ENCODE data around the gene RAI1. TPM values are rescaled to one million over a fixed set of nuclear protein-coding genes. Genes with fewer than 3 reads are reported as not detected.

RAI1 gene
- total RNA-seq, 1 donor from 2014 or later = 30.1 TPM

DNA sequence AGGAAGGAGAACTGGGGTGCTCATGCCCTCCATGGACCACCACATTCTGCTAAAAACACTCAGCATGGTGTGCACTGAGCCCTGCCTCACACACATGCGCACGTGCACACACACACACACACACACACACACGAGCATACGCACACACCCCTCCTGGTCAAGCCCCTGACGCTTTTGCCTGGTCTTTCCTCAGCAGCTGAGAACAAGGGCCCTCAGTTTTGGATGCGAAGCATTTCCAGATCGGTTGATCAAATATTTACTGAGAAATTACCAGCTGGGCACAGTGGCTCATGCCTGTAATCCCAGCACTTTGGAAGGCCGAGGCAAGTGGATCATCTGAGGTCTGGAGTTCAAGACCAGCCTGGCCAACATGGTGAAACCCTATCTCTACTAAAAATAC, 20.1 kb upstream of the RAI1 start:
- DNase-seq = no peak
- intact Hi-C loops (cut with micrococcal nuclease) = no loop called here
- no peak for ATAC-seq

DNA sequence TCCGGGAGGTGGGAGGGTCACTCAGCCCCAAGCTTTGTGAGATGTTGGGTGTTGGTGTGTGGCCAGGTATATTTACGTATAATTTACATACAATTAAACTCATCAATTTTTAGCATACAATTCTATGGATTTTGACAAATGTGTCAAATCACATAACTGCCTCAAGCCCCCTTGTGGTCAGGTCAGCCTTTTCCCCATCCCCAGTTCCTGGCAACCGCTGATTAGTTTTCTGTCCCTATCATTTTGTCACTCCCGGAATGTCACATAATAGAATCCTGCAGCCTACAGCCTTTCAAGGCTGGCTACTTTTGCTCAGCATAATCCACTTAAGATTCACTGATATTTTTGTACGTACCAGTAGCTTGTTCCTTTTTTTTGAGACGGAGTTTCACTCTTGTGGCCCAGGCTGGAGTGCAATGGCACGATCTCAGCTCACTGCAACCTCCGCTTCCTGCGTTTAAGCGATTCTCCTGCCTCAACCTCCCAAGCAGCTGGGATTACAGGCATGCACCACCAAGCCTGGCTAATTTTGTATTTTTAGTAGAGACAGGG, 19.3 kb upstream of the RAI1 start:
- no peak for ATAC-seq
- no peak for DNase-seq
- intact Hi-C loops (cut with micrococcal nuclease) = no loop called here

DNA sequence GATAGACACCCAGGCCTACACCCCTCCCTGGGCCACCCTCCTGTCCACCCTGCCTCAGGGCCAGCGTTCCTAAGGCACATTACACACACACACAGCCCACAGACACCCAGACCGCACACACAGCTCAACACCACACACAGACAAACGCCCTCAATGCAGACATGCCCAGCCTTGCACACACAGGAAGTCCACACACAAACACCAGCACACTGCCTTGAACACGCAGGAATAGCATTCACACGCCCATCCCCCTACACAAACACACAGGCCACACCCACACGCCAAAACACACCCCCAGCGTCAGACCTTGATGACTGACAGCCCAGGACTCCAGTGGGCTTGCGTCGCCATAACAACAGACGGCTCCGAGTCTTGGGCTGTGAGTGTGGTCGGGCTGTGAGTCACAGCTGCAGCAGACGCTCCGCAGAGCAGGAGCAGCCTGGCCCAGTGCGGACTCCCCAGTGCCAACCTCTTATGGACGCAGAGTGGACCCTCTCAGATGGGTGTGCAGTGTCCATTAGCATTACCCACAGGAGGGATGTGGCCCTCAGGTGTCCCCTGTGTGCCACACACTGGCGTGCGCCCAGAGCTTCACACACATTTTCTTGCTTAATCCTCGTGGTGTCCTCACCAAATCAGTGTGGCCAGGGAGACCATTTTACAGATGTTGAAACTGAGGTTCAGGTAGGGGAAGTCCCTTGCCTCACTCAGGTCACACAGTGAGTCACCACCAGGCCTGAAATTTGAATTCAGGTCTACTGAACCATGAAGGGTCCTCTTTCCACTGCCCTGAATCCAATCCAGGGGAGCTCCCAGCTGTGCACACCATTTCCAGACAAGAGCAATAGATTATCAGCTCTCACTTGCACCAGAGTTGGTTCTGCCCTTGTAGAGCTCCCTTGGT, 17.8 kb upstream of the RAI1 start:
- ATAC-seq = peak; percentile 53
- intact Hi-C loops (cut with micrococcal nuclease) = no loop called here
- peak; percentile 59 for DNase-seq

DNA sequence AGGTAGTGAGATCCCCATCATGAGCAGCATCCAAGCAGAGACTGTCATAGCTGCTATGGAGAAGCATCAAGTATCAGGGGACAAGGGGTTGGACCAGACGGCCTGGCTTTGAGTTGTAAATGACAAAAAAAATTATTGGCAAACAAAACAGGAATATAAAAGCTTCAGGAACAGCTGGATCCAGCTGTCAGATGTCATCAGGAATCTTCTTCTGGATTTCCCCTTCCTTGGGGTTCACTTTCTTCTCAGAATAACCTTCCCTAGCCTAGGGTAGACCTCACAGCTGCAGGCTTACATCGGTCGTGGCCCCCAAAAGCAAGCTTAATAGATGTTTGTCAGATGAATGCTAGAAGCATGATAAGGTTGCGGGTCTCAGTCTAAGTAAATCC, 17.2 kb upstream of the RAI1 start:
- DNase-seq (no peak), ATAC-seq (no peak)
- intact Hi-C loops (cut with micrococcal nuclease) = no loop called here

DNA sequence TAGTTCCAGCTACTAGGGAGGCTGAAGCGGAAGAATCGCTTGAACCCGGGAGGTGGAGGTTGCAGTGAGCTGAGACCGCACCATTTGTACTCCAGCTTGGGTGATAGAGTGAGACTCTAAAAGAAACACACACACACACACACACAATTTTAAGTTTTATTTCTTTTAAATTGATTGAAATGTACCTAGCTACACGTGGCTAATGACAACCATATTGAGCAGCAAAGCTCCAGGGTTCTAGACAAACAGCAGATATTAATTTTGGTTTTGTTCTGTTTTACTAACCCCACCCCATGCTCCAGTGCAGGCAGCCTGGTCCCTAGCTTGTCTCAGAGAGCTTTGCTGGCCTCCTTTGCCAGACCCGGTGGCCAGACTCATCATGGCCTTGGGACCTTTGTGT, 16.0 kb upstream of the RAI1 start:
- DNase-seq (no peak), ATAC-seq (no peak)
- intact Hi-C loops (cut with micrococcal nuclease) = no loop called here

DNA sequence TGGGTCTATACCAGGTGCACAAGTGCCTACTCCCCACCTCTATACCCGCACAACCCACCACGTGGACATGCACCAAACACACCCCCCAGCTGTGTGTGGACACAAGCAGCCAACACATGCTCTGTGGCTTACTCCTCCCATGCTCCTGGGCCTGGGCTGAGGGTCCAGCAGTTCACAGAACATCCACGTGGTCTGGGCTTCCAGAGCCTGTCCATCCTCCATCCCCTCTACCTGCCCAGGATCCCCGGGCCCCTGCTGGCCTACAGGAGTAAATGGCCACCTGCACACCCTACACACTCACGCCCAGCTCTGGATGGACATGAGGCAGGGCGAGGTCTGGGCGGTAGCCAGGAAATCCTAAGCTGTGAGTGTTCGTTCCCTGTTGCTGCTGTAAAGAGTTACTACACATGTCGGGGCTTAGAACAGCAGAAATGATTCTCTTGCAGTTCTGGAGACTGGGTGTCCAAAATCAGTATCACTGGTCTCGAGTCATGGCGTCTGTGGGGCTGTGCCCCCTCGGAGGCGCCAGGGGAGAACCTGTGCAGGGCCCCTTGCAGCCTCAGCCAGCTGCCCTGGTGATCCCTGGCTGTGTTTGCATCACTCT, 15.0 kb upstream of the RAI1 start:
- DNase-seq (no peak), ATAC-seq (no peak)
- intact Hi-C loops (cut with micrococcal nuclease) = no loop called here

DNA sequence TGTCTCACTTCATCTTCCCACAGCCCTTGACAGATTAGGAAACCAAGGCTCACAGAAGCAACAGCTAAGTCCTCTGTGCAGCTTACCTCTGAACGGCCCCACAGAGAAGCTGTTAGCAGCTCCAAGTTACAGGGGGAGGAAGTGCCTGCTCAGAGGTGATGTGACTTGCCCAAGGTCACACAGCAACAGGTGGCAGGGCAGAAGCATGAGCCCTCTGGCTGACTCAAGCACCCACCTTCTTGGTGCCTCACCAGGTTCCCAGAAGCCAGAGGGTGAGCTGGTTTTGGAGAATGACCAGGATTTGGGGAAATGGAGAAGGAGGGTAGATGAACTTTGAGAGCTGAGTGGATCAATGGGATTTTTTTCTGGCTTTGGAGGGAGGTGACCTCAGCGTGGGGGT, 14.0 kb upstream of the RAI1 start:
- intact Hi-C loops (cut with micrococcal nuclease) = no loop called here
- DNase-seq (no peak), ATAC-seq (no peak)

DNA sequence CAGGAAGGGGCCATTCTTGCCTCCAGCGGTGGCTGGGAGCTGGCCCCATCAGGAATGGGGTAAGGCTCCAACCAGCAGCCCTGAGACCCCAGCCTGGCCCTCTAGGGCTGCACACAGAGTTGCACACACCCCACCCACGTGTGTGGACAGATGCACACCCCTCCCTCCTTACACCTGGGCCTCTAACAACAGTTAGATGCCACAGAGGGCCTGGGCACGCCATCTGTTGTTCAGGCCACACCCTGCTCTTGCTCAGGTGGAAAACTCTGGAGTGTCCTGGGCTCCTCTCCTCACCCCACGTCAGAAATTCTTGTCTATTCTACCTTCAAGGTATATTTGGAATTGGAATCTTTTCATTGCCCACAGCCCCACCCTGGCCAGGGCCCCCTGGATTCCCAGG, 13.3 kb upstream of the RAI1 start:
- ATAC-seq (no peak), DNase-seq (no peak)
- intact Hi-C loops (cut with micrococcal nuclease) = no loop called here

DNA sequence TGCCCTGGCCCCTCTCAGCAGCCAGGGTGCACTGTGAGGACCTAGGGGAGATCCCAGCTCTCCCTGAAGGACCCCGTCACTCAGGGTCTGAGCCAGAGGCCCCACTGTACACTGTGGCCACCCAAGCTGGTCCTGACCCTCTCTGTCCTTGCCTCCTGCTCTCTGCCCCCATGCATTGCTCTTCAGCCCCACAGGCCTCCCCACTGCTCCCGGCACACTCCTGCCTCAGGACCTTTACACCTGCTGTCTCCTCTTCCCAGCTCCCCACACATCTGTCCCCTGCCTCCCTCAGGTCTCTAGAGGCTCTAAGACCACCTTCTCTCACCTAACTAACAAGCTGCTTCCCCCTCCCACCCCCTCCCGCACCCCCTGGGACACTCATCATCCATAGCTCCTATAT, 12.9 kb upstream of the RAI1 start:
- ATAC-seq = no peak
- intact Hi-C loops (cut with micrococcal nuclease) = no loop called here
- no peak for DNase-seq

DNA sequence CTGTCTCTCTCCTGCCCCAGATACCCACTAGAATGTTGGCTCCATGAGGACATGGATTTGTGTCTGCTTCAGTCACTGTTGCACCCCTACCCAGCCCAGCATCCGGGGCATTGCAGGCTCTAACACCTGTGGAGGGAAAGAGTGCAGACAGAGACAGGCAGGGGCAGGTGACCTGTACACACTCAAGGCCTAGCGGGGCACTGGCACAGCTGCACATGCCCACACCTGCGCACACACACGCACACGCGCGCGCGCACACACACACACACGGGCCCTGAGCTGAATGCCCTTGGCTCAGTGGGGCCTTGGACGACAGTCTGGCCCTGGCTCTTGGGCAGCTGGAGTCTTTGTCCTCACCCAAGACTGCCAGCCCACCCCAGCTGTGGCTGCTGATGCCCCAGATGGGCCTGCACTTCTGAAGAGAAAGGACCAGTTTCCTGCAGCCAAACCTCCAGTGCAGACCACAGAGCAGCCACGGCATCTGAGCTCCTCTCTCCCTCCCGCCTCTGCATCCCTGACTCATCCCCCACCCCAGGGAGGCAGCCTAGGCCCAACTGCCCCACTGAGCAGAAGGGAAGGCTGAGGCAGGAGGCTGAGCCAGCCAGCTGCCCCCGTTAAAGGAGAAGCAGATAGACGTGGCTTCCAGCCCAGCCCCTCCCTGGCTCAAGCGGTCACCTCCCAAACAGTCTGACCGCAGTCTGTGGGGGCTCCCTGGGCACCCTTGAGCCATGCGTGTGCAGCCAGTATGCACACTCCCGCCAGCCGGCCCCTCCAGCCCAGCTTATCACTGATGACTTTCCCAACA, 12.3 kb upstream of the RAI1 start:
- intact Hi-C loops (cut with micrococcal nuclease) = no loop called here
- no peak for ATAC-seq
- no peak for DNase-seq

DNA sequence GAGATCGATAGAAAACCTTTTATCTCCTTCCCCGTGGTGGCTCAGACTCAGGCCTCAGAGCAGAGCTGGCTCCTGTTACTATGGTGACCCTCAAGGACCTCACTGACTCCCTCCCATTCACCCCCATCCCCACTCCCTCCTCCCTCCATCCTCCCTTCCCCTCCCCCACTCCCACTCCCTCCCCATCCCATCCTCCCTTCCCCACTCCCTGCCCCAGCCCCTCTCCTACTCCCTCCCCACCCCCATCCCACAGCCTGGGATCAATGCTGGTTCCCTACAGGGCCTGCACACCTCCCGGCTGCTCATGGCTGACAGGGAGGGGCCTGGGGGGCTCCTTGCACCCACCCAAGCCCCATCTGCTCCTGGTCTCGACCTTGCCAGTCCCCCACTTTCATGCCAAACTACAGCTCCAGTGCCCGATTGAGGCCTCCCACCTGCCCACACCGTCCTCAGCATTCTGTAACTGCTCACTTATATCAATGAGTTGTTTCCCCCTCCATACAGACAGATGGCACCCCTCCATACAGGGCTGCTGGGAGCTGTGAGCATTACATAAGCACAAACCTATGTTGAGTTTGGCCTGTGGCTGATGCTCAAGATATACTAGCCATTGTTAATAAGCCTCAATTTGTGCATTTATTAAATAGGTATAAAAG, 11.6 kb upstream of the RAI1 start:
- DNase-seq (no peak), ATAC-seq (no peak)
- intact Hi-C loops (cut with micrococcal nuclease) = loop anchor here (10.0 kb wide), 1 partner anchor 65 kb away; no protein-coding TSS in a partner anchor

DNA sequence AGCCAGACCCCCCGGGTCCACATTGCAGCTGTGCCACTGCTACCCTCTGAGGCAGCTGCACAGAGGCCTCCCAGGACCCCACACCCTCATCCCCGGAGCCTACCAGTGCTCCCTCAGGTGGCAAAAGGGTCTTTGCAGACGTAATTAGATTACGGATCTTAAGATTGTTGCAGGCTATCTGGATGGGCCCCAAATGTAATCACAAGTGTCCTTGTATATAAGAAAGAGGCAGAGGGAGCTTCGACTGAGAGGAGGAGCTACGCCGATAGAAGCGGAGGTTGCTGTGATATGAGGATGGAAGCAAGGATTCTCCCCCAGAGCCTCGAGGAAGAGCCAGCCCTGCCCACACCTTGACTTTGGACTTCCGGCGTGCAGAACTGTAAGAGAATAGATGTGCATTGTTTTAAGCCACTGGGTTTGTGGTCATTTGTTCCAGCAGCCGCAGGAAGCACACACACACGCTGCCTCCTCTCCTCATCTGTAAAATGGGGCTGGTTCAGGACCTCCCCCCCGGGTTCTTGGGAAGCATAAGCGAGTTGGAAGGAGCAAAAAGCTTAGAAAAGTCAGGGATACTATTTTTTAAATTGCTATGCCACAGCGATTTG, 10.5 kb upstream of the RAI1 start:
- DNase-seq = no peak
- no peak for ATAC-seq
- intact Hi-C loops (cut with micrococcal nuclease) = loop anchor here (10.0 kb wide), 1 partner anchor 64 kb away; no protein-coding TSS in a partner anchor

DNA sequence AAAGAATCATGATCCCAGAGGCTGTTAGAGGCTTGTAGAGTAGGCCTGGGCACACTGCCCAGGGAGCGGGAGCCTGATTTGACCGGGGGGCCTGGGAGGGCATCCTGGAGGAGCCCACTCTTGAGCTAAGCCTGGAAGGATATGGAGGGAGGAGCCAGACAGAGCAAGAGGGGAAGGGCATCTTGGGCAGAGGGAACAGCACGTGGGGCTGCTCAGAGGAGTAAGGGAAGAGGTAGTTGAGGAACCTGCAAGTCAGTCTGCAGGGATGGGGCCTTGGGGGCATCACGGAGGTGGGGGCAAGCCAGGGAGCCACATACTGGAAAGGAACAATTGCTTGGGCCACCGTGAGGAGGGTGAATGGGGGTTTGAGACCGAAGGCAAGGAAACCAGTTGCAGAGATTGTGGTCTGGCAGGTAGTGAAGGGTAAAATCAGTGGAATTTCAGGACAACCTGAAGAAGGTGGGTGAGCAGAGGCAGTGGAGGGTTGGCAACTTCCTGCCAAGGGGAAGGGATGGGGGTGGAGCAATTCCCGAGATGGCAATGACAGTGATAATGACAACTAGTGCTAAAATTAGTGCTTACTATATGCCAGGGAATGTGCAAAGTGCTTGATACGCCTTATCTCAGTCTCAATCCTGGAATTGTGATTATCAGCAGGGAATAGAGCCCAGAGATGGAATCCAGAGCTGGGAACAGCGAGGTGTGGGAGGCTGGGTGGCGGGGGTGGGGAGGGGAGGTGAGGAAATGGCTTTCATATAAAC, 9.7 kb upstream of the RAI1 start:
- ATAC-seq (peak; percentile 83), DNase-seq (no peak)
- intact Hi-C loops (cut with micrococcal nuclease) = loop anchor here (10.0 kb wide), 1 partner anchor 63 kb away; no protein-coding TSS in a partner anchor

DNA sequence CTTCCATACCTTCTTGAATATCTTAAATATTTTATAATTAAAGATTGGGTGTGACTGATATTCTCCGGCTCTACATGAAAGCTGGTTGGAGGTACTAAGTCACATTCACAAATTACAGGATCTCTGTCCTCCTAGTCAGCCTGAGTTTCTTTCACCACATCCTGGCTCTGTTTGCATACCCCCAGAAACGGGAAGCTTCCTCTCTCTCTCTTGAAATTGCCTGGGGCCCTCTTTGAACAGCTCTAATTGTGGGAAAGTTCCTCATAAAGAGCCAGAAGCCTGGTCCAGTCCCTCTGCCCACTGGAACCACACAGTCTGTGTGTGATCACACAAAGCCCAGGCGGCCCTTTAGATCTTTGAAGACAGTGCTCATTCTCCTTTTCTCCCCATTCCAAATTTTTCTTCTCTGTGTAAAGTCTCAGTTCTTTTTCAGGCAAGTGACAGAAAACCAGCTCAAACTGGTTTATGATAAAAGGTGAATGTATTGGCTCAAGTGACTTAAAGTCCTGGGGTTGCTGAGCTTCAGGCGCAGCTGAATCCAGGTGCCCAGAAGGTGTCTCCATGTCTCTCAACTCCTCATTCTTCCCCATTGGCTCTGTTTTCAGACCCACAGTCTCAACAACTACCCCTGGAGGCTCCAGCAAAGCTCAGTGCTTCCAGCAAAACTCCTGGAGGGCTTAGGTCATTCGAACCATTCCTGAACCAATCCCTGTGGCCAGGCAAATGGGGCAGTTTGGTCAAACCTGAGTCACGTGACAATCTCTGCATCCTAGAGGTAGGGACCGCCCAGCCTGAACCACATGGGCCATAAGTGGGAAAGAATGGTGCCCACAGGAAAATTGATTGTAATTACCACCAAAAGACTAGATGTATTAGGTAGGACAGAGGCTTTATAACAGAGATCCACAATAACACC, 8.5 kb upstream of the RAI1 start:
- ATAC-seq (peak; percentile 11), DNase-seq (no peak)
- intact Hi-C loops (cut with micrococcal nuclease) = loop anchor here (10.0 kb wide), 1 partner anchor 62 kb away; no protein-coding TSS in a partner anchor

DNA sequence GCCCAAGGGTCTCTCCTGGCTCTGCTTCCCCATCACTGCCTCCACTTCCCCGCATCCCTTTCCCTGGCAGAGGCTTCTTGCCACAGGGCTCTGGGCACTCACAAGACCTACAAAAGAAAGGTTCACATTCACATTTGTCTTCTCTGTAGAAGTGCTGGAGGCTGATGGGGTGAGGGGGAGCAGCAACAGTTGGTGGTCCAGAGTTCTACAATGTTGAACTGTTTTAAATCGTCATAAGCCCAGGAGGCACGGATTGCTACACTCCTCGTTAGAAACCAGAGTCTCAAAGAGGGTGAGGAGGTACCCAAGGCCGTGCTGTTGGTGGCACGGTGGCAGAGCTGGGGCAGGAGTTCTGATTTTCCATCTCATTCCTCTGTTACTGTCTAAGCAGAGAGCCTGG, 5.8 kb upstream of the RAI1 start:
- intact Hi-C loops (cut with micrococcal nuclease) = loop anchor here (5.0 to 10.0 kb wide), 2 partner anchors 59 to 357 kb away; no protein-coding TSS in a partner anchor
- no peak for ATAC-seq
- DNase-seq = no peak

DNA sequence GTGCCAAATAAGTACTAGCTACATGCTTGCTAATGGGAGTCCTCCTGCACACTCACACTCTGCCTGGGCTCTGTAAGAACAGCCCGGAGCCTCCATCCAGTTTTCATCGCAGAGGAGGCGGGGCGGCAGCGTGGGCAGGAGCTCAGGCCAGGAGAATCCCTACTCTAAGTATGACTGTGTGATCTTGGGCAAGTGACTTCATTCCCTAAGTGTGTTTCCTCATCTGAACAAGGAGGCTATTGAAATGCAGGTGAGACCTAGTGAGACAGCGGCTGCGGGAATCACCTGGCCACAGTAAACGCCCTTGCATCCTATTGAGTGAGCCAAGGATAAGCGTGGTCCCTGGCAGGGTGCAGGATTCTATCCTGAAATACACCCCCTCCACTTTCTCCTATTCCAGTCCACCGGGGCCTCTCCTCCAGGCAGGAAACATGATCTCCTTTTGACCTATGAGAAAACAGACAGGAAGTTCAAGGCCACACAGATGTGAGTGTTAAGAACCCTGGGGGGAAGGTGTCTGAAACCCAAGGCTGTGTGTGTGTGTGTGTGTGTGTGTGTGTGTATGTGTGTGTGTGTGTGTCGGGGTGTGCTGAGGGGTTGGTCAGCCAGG, 5.2 kb upstream of the RAI1 start:
- DNase-seq = no peak
- ATAC-seq = no peak
- intact Hi-C loops (cut with micrococcal nuclease) = loop anchor here (5.0 to 10.0 kb wide), 2 partner anchors 59 to 356 kb away; no protein-coding TSS in a partner anchor
